ENCODE results near the gene EME2. TPM values are rescaled to one million over a fixed set of nuclear protein-coding genes. Genes with fewer than 3 reads are reported as not detected.

The EME2 gene
- total RNA-seq, 1 donor from 2014 or later, result 15.5 TPM

GRCh38 chr16:1754204-1754603, 18.4 kb upstream of the EME2 start:
- no peak for TF ChIP-seq CTCF (IDR thresholded peaks at IDR 0.05)
- H3K27ac ChIP-seq, result no peak overlapping the region
- H3K27me3 ChIP-seq (ENCODE audit: low read depth), result no peaks in the 10 kb centered on the region
- no peaks in the 10 kb centered on the region for H3K9me3 ChIP-seq
- ATAC-seq, result no peak
- no peak for DNase-seq
- intact Hi-C loops (cut with DNase I), result no loop called here
- no peak overlapping the region for H3K4me3 ChIP-seq
- H3K36me3 ChIP-seq, result peaks cover 76% of the 10 kb centered on the region
- H3K4me1 ChIP-seq, result no peaks in the 10 kb centered on the region

GRCh38 chr16:1757714-1758461, 14.7 kb upstream of the EME2 start:
- intact Hi-C loops (cut with DNase I), result no loop called here
- no peak overlapping the region for H3K4me3 ChIP-seq
- no peak for TF ChIP-seq CTCF (IDR thresholded peaks at IDR 0.05)
- no peak for ATAC-seq
- no peaks in the 10 kb centered on the region for H3K4me1 ChIP-seq
- no peaks in the 10 kb centered on the region for H3K9me3 ChIP-seq
- peaks cover 72% of the 10 kb centered on the region for H3K36me3 ChIP-seq
- no peaks in the 10 kb centered on the region for H3K27me3 ChIP-seq (ENCODE audit: low read depth)
- H3K27ac ChIP-seq, result no peak overlapping the region
- no peak for DNase-seq

- peaks cover 75% of the 10 kb centered on the region for H3K36me3 ChIP-seq
- intact Hi-C loops (cut with DNase I), result no loop called here
- ATAC-seq, result no peak
Measured at GRCh38 chr16:1758923-1759322, 13.7 kb upstream of the EME2 start.

GRCh38 chr16:1759511-1759910, 13.1 kb upstream of the EME2 start:
- Histone ChIP-seq H3K27me3 (ENCODE audit: low read depth) (no peaks in the 10 kb centered on the region), H3K4me1 (no peaks in the 10 kb centered on the region), H3K9me3 (no peaks in the 10 kb centered on the region), H3K27ac (no peak overlapping the region), H3K36me3 (peaks cover 75% of the 10 kb centered on the region), H3K4me3 (no peak overlapping the region)
- intact Hi-C loops (cut with DNase I), result no loop called here
- TF ChIP-seq CTCF (IDR thresholded peaks at IDR 0.05), result no peak
- DNase-seq, result no peak
- no peak for ATAC-seq

More at GRCh38 chr16:1758923-1759322, 13.7 kb upstream of the EME2 start:
- no peaks in the 10 kb centered on the region for H3K27me3 ChIP-seq (ENCODE audit: low read depth)
- H3K27ac ChIP-seq, result no peak overlapping the region
- H3K4me1 ChIP-seq, result no peaks in the 10 kb centered on the region
- TF ChIP-seq CTCF (IDR thresholded peaks at IDR 0.05), result no peak
- no peak for DNase-seq
- no peak overlapping the region for H3K4me3 ChIP-seq
- no peaks in the 10 kb centered on the region for H3K9me3 ChIP-seq

- no peaks in the 10 kb centered on the region for H3K27me3 ChIP-seq (ENCODE audit: low read depth)
- no peaks in the 10 kb centered on the region for H3K9me3 ChIP-seq
- ATAC-seq, result no peak
- no peaks in the 10 kb centered on the region for H3K4me1 ChIP-seq
- H3K27ac ChIP-seq, result no peak overlapping the region
- TF ChIP-seq CTCF (IDR thresholded peaks at IDR 0.05), result no peak
- H3K36me3 ChIP-seq, result peaks cover 81% of the 10 kb centered on the region
- DNase-seq, result no peak
- no peak overlapping the region for H3K4me3 ChIP-seq
- intact Hi-C loops (cut with DNase I), result no loop called here
Measured at GRCh38 chr16:1760911-1761310, 11.7 kb upstream of the EME2 start.
